Panc1 (cell line): ENCODE data around the gene DIS3L2. TPM values are rescaled to one million over a fixed set of nuclear protein-coding genes. Genes with fewer than 3 reads are reported as not detected.

ENCODE experiments used
- ATAC-seq: fragments of 200-7000 bp; cut with Tn5 transposase; 2 replicates; pipeline ENCODE4 v1.9.1; 2020; ENCODE audit warnings: mild to moderate bottlenecking, moderate library complexity
- BruUV-seq: library from RNA; stranded (reverse); fragments of 400-500 nt; replicated peaks from 2 replicates; lab custom pipeline; 2021; lab: Mats Ljungman, UMichigan
- CTCF ChIA-PET: fragments of 300-600 bp; sonication (Branson Sonifier 250); formaldehyde crosslinking; loops from one replicate; lab custom pipeline; 2022; ENCODE audit warnings: antibody characterized with exemption; lab: Charles Lee
- POLR2A ChIA-PET: fragments of 300-600 bp; sonication (Branson Sonifier 250); formaldehyde crosslinking; loops from one replicate; lab custom pipeline; 2022; ENCODE audit warnings: antibody characterized with exemption; lab: Charles Lee
- DNase-seq: peaks from one replicate; pipeline ENCODE4 v3.0.0-alpha.2; 2010; ENCODE audit warnings: low read depth, low spot score
- H3K27ac ChIP-seq: 2 replicates; pipeline ENCODE4 v1.5.1; 2011; ENCODE audit warnings: mild to moderate bottlenecking, low read length, inconsistent platforms
- H3K27me3 ChIP-seq: fragments of 200-500 bp; sonication (Bioruptor generic); 2 replicates; pipeline ENCODE4 v1.6.0; 2014; ENCODE audit warnings: low read length, inconsistent platforms; ENCODE audit not compliant: control insufficient read depth, insufficient read depth
- H3K36me3 ChIP-seq: fragments of 200-500 bp; sonication (Bioruptor generic); 2 replicates; pipeline ENCODE4 v1.5.1; 2014; ENCODE audit warnings: inconsistent platforms, mild to moderate bottlenecking, low read length, moderate library complexity; ENCODE audit not compliant: control insufficient read depth, insufficient read depth
- H3K4me1 ChIP-seq: 2 replicates; pipeline ENCODE4 v1.5.1; 2011; ENCODE audit warnings: inconsistent platforms, mild to moderate bottlenecking, low read length, moderate library complexity; ENCODE audit not compliant: control insufficient read depth, insufficient read depth
- H3K4me3 ChIP-seq, 2 experiments: 2 replicates each; pipeline ENCODE4 v1.5.1; 2011 to 2012; ENCODE audit warnings: low read depth in 2 of 2, low read length in 2 of 2, mild to moderate bottlenecking in 2 of 2, inconsistent platforms in 1 of 2, moderate library complexity in 1 of 2
- H3K9me3 ChIP-seq: fragments of 200-500 bp; sonication (Bioruptor generic); 2 replicates; pipeline ENCODE4 v1.5.1; 2014; ENCODE audit warnings: low read depth, mild to moderate bottlenecking, inconsistent platforms, low read length, moderate library complexity; ENCODE audit not compliant: control insufficient read depth, insufficient read depth
- POLR2AphosphoS5 ChIP-seq: IDR thresholded peaks from 2 replicates; pipeline ENCODE4 v1.6.1; 2012; ENCODE audit warnings: mild to moderate bottlenecking, low read depth, low read length, moderate library complexity
- REST ChIP-seq, 2 experiments: IDR thresholded peaks; 2 replicates each; pipeline ENCODE4 v1.6.1; 2011 to 2012; ENCODE audit warnings: low read depth in 2 of 2, control low read depth in 1 of 2, low read length in 1 of 2, mild to moderate bottlenecking in 1 of 2, moderate library complexity in 1 of 2; ENCODE audit not compliant: insufficient read depth in 1 of 2
- SIN3A ChIP-seq: IDR thresholded peaks from 2 replicates; pipeline ENCODE4 v1.6.1; 2012; ENCODE audit warnings: low read depth, mild to moderate bottlenecking, low read length, moderate library complexity, borderline replicate concordance; ENCODE audit not compliant: insufficient read depth
- TCF7L2 ChIP-seq: IDR thresholded peaks from 2 replicates; pipeline ENCODE4 v1.6.1; 2011; ENCODE audit warnings: mild to moderate bottlenecking, low read depth, low read length, inconsistent platforms
- in situ Hi-C: cut with HindIII; loops from 2 replicates; pipeline ENCODE4 v1.10.0; 2016; ENCODE audit warnings: low sequenced_read_pairs, low pct_unique_long_range_greater_than_20kb
- intact Hi-C: fragments of 100-400 bp; cut with micrococcal nuclease; formaldehyde crosslinking; loops from one replicate; pipeline ENCODE4 v1.10.0; 2022; ENCODE audit not compliant: unreplicated experiment
- total RNA-seq: library from RNA; stranded (reverse); gene quantifications from one replicate; pipeline ENCODE4 v1.2.1, GENCODE V29; 2021; ENCODE audit not compliant: unreplicated experiment
- TF ChIP-seq, protein P1 (sequence below): fragments of 450-650 bp; IDR thresholded peaks from 2 replicates; pipeline ENCODE4 v1.5.1; 2017; ENCODE audit warnings: mild to moderate bottlenecking

Gene DIS3L2
- total RNA-seq, 1 experiment from 2014 or later = 28.1 TPM

GRCh38 chr2:232261776-232262175 lies 300.3 kb downstream of the DIS3L2 start:
- no peak overlapping the region for H3K27ac ChIP-seq
- H3K4me3 ChIP-seq = no peak overlapping the region
- H3K27me3 ChIP-seq = no peaks in the 10 kb centered on the region
- DNase-seq = no peak
- H3K36me3 ChIP-seq = no peaks in the 10 kb centered on the region; the same call in 1 of the 2 replicates
- ChIA-PET CTCF (interaction anchor here (0.5 kb wide), 1 partner anchor 145 kb away, joined by 3 read pairs; no protein-coding TSS in a partner anchor), POLR2A (interaction anchor here (0.6 kb wide), 1 partner anchor 745 kb away, joined by 5 read pairs; no protein-coding TSS in a partner anchor)
- TF ChIP-seq, protein P1, sequence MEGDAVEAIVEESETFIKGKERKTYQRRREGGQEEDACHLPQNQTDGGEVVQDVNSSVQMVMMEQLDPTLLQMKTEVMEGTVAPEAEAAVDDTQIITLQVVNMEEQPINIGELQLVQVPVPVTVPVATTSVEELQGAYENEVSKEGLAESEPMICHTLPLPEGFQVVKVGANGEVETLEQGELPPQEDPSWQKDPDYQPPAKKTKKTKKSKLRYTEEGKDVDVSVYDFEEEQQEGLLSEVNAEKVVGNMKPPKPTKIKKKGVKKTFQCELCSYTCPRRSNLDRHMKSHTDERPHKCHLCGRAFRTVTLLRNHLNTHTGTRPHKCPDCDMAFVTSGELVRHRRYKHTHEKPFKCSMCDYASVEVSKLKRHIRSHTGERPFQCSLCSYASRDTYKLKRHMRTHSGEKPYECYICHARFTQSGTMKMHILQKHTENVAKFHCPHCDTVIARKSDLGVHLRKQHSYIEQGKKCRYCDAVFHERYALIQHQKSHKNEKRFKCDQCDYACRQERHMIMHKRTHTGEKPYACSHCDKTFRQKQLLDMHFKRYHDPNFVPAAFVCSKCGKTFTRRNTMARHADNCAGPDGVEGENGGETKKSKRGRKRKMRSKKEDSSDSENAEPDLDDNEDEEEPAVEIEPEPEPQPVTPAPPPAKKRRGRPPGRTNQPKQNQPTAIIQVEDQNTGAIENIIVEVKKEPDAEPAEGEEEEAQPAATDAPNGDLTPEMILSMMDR = no peak
- TF ChIP-seq POLR2AphosphoS5 (no peak), TCF7L2 (no peak), SIN3A (no peak), REST (IDR thresholded peaks at IDR 0.05; ENCODE audit: insufficient read depth in 1 of 2, low read depth in 2 of 2, low read length in 1 of 2) (no peak)
- H3K4me1 ChIP-seq = no peaks in the 10 kb centered on the region
- H3K9me3 ChIP-seq = no peaks in the 10 kb centered on the region
- in situ Hi-C loops = no loop called here
- no TSS peak for BruUV-seq
- ATAC-seq = no peak
- intact Hi-C loops = no loop called here

GRCh38 chr2:232263295-232263694 lies 301.8 kb downstream of the DIS3L2 start:
- ChIA-PET CTCF (no interaction called here), POLR2A (no interaction called here)
- in situ Hi-C loops (no loop called here), intact Hi-C loops (no loop called here)
- H3K4me3 ChIP-seq = no peak overlapping the region
- ATAC-seq (no peak), DNase-seq (no peak)
- no peaks in the 10 kb centered on the region for H3K9me3 ChIP-seq
- no peaks in the 10 kb centered on the region for H3K27me3 ChIP-seq
- no peaks in the 10 kb centered on the region; the same call in 1 of the 2 replicates for H3K36me3 ChIP-seq
- no TSS peak for BruUV-seq
- TF ChIP-seq TCF7L2 (no peak), SIN3A (no peak), REST (IDR thresholded peaks at IDR 0.05; ENCODE audit: insufficient read depth in 1 of 2, low read depth in 2 of 2, low read length in 1 of 2) (no peak), POLR2AphosphoS5 (no peak)
- TF ChIP-seq, protein P1 = no peak
- no peak overlapping the region for H3K27ac ChIP-seq
- no peaks in the 10 kb centered on the region for H3K4me1 ChIP-seq
